ENCODE measurements around the gene SLC39A11.
"Not testable (repeated sequence)": the region's sequence is repeated elsewhere in the genome, so short reads cannot be mapped to it uniquely, and the experiment has no call there.

The SLC39A11 gene

DNA sequence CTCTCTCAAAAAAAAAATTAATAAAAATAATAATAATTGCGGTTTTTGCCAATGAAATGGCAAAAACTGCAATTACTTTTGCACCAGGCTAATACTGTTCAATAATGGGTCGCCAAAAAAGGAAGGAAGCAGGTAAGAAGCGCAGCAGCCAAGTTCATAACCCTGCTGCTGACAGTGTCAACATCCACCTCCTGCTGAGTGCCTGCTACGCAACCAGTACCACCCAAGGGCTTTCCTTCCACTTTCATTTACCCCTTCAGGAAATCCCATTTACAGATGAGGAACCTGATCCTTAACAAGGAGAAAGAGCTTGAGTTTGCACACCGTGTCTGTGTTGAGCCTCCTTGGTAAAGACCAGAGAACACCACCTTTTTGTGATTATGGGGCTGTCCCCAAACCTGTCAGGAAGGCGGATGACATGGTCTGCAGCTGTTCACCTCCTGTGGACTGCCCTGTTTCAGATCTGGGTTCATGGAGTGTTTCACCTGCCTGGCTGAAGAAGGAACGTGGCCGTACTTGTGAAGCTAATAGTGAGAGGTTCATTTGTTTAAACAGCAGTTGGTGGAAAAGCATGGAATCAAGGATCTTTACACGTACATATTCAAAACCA is 378.0 kb downstream of the SLC39A11 start:
- no peak for DNase-seq (ENCODE audit: low read depth, low spot score)

DNA sequence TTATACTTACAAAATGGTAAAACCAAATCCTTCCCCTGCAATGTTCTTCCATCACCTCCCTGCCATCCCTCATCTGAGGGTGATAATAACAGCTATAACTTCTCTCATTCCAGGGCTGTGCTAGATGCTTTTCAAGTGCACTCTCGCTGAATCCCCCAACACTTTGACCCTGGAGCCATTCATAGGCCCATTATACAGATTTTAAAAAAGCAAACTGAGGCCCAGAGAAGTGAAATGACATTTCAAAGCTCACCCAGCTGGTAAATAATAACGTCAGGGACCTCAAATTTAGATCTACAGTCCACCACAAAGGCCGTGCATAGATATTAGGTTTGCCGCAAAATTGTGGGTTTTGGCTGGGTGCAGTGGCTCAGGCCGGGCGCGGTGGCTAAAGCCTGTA is 378.8 kb downstream of the SLC39A11 start:
- DNase-seq (ENCODE audit: low read depth, low spot score), result no peak

DNA sequence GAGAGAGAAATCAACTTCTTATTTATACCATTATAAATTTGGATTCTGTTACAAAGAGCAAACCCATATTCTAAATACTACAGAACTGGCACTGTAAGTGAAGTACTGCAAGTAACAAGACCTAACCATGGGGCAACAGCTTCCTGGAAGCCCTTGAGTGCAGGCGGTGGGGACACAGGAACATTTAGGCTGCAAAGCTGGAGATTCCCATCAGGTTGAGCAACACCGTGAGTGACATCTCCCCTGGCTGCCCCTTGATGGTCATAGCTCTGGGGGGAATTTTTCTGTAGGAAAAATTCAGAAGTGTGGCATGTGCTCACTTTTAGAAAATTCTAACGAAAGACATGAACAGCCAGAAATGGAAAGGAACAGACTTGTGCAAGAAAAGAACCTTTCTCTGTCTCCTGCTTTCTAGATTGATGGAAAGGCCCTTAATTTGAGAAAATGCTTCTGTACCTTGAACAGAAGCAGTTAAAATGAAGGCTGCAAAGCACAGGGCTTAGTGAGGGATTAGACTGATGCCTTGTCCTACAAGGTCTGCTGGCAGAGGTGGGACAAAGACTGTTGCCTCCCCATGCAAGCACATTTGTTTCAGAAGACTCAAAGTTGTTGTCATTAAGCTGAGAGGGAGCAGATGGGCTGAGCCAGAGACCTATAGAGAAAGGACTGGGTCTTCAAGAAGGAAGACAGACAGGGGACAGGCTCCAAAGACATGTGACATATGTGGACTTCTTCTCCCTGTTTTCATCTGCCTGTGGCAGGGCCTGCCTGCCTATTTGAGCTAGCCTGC is 380.8 kb downstream of the SLC39A11 start:
- no peak for DNase-seq (ENCODE audit: low read depth, low spot score)

- no peak for DNase-seq (ENCODE audit: low read depth, low spot score)
These were observed 381.7 kb downstream of the SLC39A11 start for GRCh38 chr17:72710834-72711233.

DNA sequence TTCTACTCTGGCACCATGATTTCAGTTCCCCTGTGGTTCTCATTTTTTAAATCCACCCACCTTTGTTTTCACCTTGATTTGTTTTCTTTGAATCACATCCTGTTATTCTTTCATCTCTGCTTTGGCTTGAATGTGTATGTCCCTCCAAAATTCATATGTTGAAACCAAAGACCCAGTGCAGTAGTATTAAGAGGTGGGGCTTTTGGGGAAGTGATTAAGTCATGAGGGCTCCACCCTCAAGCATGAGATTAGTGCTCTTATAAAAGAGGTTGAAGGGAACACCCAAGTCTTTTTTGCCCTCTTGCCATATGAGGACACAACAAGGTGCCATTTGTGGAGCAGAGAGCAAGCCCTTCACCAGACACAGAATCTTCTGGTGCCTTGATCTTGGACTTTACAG is 382.3 kb downstream of the SLC39A11 start:
- DNase-seq (ENCODE audit: low read depth, low spot score), result no peak

DNA sequence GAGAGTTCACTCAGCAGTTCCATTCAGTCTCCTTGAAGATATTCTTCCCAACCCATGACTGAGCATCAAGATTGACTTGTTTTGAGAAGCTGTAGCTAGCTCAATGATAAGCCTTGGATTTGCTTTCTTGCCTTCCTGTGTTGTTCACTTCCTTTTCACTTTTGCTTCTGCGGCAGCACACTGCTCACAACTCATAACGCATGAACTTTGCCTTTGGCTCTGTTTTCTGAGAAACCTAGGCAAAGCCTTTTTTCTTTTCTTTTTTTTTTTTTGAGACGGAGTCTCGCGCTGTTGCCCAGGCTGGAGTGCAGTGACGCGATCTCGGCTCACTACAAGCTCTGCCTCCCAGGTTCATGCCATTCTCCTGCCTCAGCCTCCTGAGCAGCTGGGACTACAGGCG is 383.8 kb downstream of the SLC39A11 start:
- DNase-seq (ENCODE audit: low read depth, low spot score), result not testable (repeated sequence)

DNA sequence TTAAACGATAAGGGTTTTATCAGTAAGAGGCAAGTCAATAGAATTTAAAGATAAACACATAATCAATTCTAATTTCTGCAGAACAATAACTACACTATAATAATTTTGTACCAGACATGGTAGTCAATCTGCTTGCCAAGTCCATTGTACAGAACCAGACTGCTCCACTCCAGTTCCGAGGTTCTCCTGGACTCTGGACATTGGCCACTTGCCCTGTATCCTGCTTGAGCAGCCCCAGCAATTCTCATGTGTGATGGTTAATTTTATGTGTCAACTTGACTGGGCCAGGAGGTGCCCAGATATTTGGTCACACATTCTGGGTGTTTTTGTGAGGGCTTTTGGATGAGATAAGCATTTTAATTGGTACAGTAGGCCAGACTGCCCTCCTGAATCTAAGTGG is 384.6 kb downstream of the SLC39A11 start:
- DNase-seq (ENCODE audit: low read depth, low spot score), result no peak

GRCh38 chr17:72706396-72706981 is 386.0 kb downstream of the SLC39A11 start:
- DNase-seq (ENCODE audit: low read depth, low spot score), result no peak

GRCh38 chr17:72705905-72706395 is 386.5 kb downstream of the SLC39A11 start:
- DNase-seq (ENCODE audit: low read depth, low spot score), result no peak

DNA sequence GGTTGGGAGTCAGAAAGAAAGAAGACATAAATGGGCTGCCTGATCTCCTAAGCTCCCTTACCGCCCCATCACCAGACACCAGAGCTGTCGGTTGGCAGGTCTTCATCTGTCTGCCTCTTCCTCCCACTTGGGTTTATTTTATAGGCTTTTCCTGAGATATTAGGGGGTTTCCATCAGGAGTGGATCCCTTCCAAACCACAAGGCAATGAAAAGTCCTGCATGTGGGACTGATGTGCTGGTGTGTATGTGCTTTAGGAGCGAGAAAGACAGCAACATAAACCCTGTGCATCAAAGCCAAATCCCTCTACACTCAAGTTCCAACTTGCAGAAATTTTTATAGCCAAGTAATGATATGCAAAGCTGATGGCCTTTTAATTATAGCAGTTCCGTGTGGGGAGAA is 389.5 kb downstream of the SLC39A11 start:
- DNase-seq (ENCODE audit: low read depth, low spot score), result no peak

DNA sequence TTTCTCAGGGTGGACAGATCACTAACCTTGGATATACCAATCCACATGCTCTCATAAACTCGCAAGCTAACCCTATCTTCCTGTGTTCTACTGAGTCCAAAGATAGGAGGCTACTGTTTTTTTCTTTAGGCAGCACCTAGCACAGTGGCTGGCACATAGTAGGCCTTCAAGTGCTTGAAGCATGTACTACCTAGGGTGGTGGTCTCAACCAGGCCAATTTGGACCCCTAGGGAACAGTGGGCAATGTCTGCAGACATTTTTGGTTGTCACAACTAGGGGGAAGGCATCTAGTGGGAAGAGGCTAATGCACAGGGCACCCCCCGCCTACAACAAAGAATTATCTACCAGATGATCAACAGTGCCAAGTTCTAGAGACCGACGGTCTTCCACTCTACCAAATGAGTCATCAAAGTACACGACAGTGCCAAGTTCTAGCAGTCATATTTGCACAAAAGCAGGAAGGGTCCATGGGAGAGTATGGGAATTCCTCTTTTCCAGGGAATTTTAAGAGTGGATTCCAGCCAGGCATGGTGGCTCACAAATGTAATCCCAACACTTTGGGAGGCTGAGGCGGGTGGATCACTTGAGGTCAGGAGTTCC is 390.3 kb downstream of the SLC39A11 start:
- DNase-seq (ENCODE audit: low read depth, low spot score), result no peak

- no peak for DNase-seq (ENCODE audit: low read depth, low spot score)
These were observed 392.3 kb downstream of the SLC39A11 start for GRCh38 chr17:72700226-72700625.

DNA sequence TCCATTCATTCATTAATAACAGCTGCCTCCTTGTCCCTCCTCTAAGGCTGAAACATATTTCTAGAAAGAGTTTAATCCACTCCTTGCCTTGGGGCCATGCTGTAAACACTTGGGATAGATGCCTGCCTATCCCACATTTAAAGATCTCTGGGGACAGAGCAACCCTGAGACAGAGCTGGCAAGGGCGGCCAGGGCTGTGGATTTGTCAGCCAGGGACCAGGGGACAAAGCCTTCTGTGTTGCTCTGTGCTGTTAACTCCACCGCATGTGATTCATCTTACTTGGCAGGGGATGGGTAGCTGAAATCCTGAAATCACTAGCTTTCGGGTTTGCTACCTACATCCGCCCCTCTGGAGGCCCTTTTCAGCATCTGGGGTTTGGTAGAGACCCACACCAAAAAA is 392.9 kb downstream of the SLC39A11 start:
- DNase-seq (ENCODE audit: low read depth, low spot score), result no peak

- no peak for DNase-seq (ENCODE audit: low read depth, low spot score)
These were observed 394.8 kb downstream of the SLC39A11 start for GRCh38 chr17:72697602-72698146.

DNA sequence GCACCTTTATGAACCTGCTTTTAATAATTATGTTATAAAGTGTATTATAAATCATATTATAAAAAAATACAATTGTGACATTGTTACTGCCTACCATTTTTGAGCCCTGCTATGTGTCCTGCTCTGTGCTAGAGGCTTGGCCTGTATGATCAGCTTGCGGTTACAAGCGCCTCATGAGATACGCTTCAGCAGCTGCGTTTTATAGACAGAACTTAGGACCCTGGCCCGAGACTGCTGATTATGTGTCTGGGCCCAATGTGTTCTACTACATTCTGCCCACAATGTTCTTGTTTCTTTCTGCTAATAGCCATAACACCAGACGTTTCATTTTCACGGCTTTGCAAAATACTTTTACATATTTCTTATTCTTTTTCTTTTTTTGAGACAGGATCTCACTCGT is 395.8 kb downstream of the SLC39A11 start:
- no peak for DNase-seq (ENCODE audit: low read depth, low spot score)

GRCh38 chr17:72696156-72696555 is 396.3 kb downstream of the SLC39A11 start:
- DNase-seq (ENCODE audit: low read depth, low spot score), result no peak

DNA sequence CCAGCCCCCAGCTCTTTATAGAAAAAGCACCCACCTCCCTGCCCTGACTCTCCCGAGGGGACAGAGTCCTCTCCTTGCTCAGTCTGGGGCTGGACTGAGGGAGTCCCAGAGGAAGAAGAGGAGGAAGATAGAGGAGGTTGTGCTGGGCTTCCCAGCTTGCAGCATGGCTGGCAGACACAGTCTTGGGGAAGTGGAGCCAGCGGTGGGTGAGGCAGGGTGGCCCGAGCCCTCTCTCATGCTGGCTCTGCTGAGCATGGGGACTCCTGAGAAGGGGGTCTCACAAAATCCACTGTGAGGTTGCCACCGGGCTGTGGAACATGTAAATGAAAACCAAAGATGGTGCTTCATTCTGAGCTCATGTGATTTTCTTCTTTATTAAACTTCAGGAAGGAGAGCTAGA is 398.5 kb downstream of the SLC39A11 start:
- DNase-seq (ENCODE audit: low read depth, low spot score), result no peak

DNA sequence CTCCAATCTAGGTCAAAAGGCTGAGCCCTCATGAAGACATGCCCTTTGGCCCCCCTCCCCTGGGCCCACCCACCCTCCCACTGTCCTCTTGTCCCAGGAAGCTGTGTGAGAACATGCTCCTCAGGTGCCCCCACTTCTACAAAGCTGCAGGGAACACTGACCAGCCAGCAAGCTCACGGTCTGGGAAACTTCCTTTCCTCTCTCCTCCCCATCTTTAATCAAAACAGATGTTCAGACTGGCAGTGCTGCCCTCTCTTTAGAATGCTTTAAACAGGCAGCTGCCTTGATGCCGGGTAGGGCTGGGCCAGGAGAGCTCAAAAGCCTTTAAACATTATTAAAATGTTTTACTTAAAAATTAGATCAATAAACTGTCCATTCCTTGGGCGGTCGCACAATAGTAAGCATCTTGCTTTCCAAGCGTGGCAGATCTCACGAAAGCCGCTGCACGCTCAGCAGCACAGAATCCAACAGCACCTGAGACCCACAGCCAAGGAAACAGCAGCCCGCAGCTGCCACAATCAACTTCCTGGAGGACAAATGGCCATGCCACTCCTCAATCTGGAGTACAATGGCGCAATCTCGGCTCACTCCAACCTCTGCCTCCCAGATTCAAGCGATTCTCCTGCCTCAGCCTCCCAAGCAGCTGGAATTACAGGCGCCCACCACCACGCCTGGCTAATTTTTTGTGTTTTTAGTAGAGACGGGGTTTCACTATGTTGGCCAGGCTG is 399.2 kb downstream of the SLC39A11 start:
- no peak for DNase-seq (ENCODE audit: low read depth, low spot score)

DNA sequence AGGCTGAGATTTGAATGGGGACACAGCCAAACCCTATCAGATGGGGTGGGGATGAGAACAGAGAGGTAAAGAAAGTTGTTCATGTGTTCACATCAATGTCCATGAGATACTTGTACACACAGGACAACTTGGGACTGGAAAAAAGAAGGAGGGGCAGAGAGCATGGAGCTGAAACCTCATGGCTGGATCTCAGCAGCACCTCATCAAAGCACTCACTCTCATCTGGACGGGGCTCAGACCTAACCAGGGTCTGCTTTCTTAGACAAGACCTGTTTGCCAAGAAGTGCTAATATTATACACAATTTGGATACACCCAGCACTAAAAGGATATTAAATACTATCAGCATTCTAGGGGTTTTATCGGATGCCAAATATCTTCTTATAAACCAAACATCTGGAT is 399.8 kb downstream of the SLC39A11 start:
- no peak for DNase-seq (ENCODE audit: low read depth, low spot score)

GRCh38 chr17:72691586-72691985 is 400.9 kb downstream of the SLC39A11 start:
- no peak for DNase-seq (ENCODE audit: low read depth, low spot score)

GRCh38 chr17:72691017-72691416 is 401.5 kb downstream of the SLC39A11 start:
- no peak for DNase-seq (ENCODE audit: low read depth, low spot score)

DNA sequence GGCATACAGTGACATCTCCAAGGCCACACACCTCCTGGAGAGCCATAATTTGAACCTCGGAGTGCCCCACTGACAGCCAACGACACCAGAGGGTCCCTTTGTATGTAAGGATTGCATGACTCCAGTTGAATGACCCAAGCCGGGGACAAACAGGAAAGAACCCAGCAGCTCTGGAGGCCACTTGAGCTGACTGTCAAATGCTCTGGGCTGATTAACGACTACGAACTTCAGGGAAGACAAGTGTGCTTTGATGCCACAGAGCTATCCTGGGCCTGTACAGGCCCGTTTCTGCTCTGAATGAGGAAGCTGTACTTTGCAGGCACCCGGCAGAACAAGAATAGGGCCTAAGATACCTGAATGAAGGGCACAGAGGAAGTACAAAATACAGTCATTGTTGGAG is 404.6 kb downstream of the SLC39A11 start:
- DNase-seq (ENCODE audit: low read depth, low spot score), result no peak
